Measurements from ENCODE around the gene SYNJ2.
"Not testable (repeated sequence)": the region's sequence is repeated elsewhere in the genome, so short reads cannot be mapped to it uniquely, and the experiment has no call there.

The SYNJ2 gene

GRCh38 chr6:157954150-157955117 lies 27.2 kb upstream of the SYNJ2 start:
- DNase-seq (ENCODE audit: low read depth in 3 of 3): no peak

GRCh38 chr6:157955675-157956074 lies 26.0 kb upstream of the SYNJ2 start:
- DNase-seq (ENCODE audit: low read depth in 3 of 3): no peak

GRCh38 chr6:157956171-157956730 lies 25.4 kb upstream of the SYNJ2 start:
- no peak for DNase-seq (ENCODE audit: low read depth in 3 of 3)

- no peak for DNase-seq (ENCODE audit: low read depth in 3 of 3)
Observed at GRCh38 chr6:157959451-157960227, 22.0 kb upstream of the SYNJ2 start.

GRCh38 chr6:157961153-157961831 lies 20.4 kb upstream of the SYNJ2 start:
- DNase-seq (ENCODE audit: low read depth in 3 of 3): no peak

- no peak for DNase-seq (ENCODE audit: low read depth in 3 of 3)
Observed at GRCh38 chr6:157961832-157962575, 19.7 kb upstream of the SYNJ2 start.

- DNase-seq (ENCODE audit: low read depth in 3 of 3): no peak
Observed at GRCh38 chr6:157962601-157963302, 18.9 kb upstream of the SYNJ2 start.

GRCh38 chr6:157964100-157964499 lies 17.6 kb upstream of the SYNJ2 start:
- DNase-seq (ENCODE audit: low read depth in 3 of 3): no peak

GRCh38 chr6:157965387-157965786 lies 16.3 kb upstream of the SYNJ2 start:
- DNase-seq (ENCODE audit: low read depth in 3 of 3): no peak

GRCh38 chr6:157966589-157966977 lies 15.1 kb upstream of the SYNJ2 start:
- no peak for DNase-seq (ENCODE audit: low read depth in 3 of 3)

GRCh38 chr6:157967020-157967419 lies 14.6 kb upstream of the SYNJ2 start:
- no peak for DNase-seq (ENCODE audit: low read depth in 3 of 3)

GRCh38 chr6:157967486-157967885 lies 14.2 kb upstream of the SYNJ2 start:
- DNase-seq (ENCODE audit: low read depth in 3 of 3): no peak

- not testable (repeated sequence) for DNase-seq (ENCODE audit: low read depth in 3 of 3)
Observed at GRCh38 chr6:157972177-157972576, 9.5 kb upstream of the SYNJ2 start.

- no peak for DNase-seq (ENCODE audit: low read depth in 3 of 3)
Observed at GRCh38 chr6:157974341-157974894, 7.2 kb upstream of the SYNJ2 start.

- no peak for DNase-seq (ENCODE audit: low read depth in 3 of 3)
Observed at GRCh38 chr6:157974967-157975366, 6.7 kb upstream of the SYNJ2 start.

GRCh38 chr6:157975456-157975855 lies 6.2 kb upstream of the SYNJ2 start:
- no peak for DNase-seq (ENCODE audit: low read depth in 3 of 3)

GRCh38 chr6:157976345-157977175 lies 5.1 kb upstream of the SYNJ2 start:
- no peak for DNase-seq (ENCODE audit: low read depth in 3 of 3)

- DNase-seq (ENCODE audit: low read depth in 3 of 3): no peak
Observed at GRCh38 chr6:157977176-157977804, 4.4 kb upstream of the SYNJ2 start.
